ENCODE data around the gene ZMAT5. TPM values are rescaled to one million over a fixed set of nuclear protein-coding genes. Genes with fewer than 3 reads are reported as not detected.

Gene ZMAT5
- total and polyA plus RNA-seq, 9 of the 15 experiments (the other 6 are each of a cell fraction or from before 2014, with no cell fraction given): 2.0 to 25.2 (median 11.9) TPM

GRCh38 chr22:29786031-29786430 lies 19.2 kb upstream of the ZMAT5 start:
- H2AFZ ChIP-seq (ENCODE audit: low read depth, low read length): no peak overlapping the region
- H3K9me1 ChIP-seq (ENCODE audit: control insufficient read depth, insufficient read depth, low read length): no peaks in the 10 kb centered on the region
- FAIRE-seq: no peak
- H3K27me3 ChIP-seq (ENCODE audit: control insufficient read depth in 2 of 2, insufficient read depth in 2 of 2, low read length in 2 of 2): no peaks in the 10 kb centered on the region
- no peak for TF ChIP-seq GABPB1 (CRISPR knock-in tag; IDR thresholded peaks at IDR 0.05)
- no peak for TF ChIP-seq CEBPG (CRISPR knock-in tag; IDR thresholded peaks at IDR 0.05)
- TF ChIP-seq CEBPG (tag; conservative IDR thresholded peaks at IDR 0.05 in 1 of 2, IDR thresholded peaks at IDR 0.05 in 1 of 2): no peak
- TF ChIP-seq TAL1 (IDR thresholded peaks at IDR 0.05): no peak
- TF ChIP-seq ZNF398 (CRISPR knock-in tag; IDR thresholded peaks at IDR 0.05): no peak
- TF ChIP-seq NCOA4 (IDR thresholded peaks at IDR 0.05; ENCODE audit: partially characterized antibody): no peak
- no peak for TF ChIP-seq ZKSCAN1 (IDR thresholded peaks at IDR 0.05; ENCODE audit: low read depth, low read length)
- no peak for TF ChIP-seq HNRNPK (IDR thresholded peaks at IDR 0.05; ENCODE audit: low read depth, low read length, poor library complexity, severe bottlenecking)
- TF ChIP-seq ETS2 (tag; IDR thresholded peaks at IDR 0.05; ENCODE audit: borderline replicate concordance, poor library complexity, severe bottlenecking): no peak
- no peak for TF ChIP-seq ZNF778 (CRISPR knock-in tag; IDR thresholded peaks at IDR 0.05)
- TF ChIP-seq DMBX1 (CRISPR knock-in tag; IDR thresholded peaks at IDR 0.05; ENCODE audit: borderline replicate concordance): no peak
- TF ChIP-seq NR2C2 (CRISPR knock-in tag; IDR thresholded peaks at IDR 0.05): no peak
- TF ChIP-seq NR2C2 (tag; IDR thresholded peaks at IDR 0.05): no peak
- in situ Hi-C loops (cut with MboI): no loop called here
- no peak for DNase-seq (ENCODE audit: extremely low read depth in 1 of 4, low spot score in 3 of 4)
- peaks cover 5 to 7% of the 10 kb centered on the region in 2 experiments for H3K4me1 ChIP-seq (replicated peaks in 1 of 2; ENCODE audit: control insufficient read depth in 2 of 2, insufficient read depth in 2 of 2, low read length in 2 of 2)
- WGBS (ENCODE audit: insufficient coverage, low coverage, missing lambda C conversion rate): 70% methylated on average over 5 of the region's 5 CpGs
- ChIA-PET CTCF (ENCODE audit: low intra/inter-chr PET ratio) (no interaction called here), POLR2A (no interaction called here)
- no peaks in the 10 kb centered on the region for H3K9me3 ChIP-seq (replicated peaks; ENCODE audit: control insufficient read depth, insufficient read depth, low read depth, low read length)
- H3K9ac ChIP-seq (ENCODE audit: insufficient read depth in 1 of 2, low read depth in 2 of 2, low read length in 2 of 2): no peak overlapping the region
- ATAC-seq: no peak
- peaks cover 29% of the 10 kb centered on the region; the same call in 1 of the 3 replicates for H3K36me3 ChIP-seq (ENCODE audit: control insufficient read depth, insufficient read depth, low read length)
- intact Hi-C loops (cut with micrococcal nuclease): no loop called here
- H4K20me1 ChIP-seq (replicated peaks; ENCODE audit: control insufficient read depth, insufficient read depth, low read length): no peaks in the 10 kb centered on the region
- no peak overlapping the region for H3K27ac ChIP-seq (ENCODE audit: extremely low read depth, low read depth, low read length)
- no peak overlapping the region for H3K4me2 ChIP-seq (ENCODE audit: insufficient read depth, low read length)
- H3K79me2 ChIP-seq (ENCODE audit: control insufficient read depth, insufficient read depth, low read length): no peaks in the 10 kb centered on the region
- BruUV-seq (replicated peaks): no TSS peak
- H3K4me3 ChIP-seq: no peak overlapping the region
